CD4-positive, alpha-beta T cell treated with Interleukin-12 subunit alpha and Interleukin-12 subunit beta, for 1 hour (primary cell): ENCODE results near the gene VTN.

ENCODE experiments used
- DNase-seq: peaks from one replicate; pipeline ENCODE4 v3.0.0-alpha.2; 2020

The VTN gene

DNA sequence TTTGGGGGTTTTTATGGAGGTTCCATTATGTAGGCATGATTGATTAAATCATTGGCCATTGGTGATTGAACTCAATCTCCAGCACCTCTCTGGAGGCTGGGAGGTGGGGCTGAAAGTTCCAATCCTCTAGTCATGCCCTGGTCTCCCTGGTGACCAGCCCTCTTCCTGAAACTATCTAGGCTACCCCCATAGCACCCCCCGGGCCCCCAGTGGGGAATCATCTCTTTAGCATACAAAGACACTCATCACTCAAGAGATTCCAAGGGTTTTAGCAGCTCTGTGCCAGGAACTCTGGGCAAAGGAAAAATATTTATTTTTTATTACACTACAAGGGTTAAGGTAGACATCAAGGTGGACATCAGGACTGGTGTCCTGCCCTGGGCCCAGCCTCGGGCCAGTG lies 25.3 kb upstream of the VTN start:
- DNase-seq: no peak

DNA sequence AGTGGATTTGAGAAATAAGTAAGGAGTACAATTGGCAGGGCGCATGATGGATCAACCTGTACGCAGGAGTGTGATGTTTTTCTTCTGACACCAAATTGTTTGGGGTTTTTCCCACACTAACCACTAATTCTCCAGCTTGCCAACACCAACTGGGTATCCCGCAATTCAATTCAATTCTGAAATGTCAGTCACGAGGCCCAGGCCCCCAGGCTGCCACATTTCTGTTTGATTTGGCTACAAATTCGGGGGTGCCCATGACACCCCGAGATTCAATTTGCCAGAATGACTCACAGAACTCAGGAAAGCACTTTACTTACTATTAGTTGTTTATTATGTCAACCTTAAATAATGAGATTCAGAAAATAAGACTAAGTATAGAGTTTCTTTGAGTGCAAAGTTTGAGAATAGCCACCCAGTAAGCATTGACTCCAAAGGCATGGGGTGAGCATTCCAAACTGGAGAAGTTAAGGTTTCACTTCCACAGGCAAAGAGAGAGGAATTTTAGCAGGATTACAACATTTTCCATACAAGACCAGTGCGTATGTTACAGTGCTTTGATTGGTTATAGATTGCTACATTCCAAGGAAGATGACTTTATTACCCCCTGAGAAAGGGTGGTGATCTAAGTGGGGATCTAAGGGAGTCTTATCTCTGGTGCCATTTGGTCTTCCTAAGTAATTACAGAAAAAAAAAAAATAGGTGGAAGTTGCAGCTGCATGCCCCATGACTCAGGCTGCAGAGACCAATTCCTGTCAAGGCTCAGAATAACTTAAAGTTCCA lies 24.4 kb upstream of the VTN start:
- DNase-seq: no peak

DNA sequence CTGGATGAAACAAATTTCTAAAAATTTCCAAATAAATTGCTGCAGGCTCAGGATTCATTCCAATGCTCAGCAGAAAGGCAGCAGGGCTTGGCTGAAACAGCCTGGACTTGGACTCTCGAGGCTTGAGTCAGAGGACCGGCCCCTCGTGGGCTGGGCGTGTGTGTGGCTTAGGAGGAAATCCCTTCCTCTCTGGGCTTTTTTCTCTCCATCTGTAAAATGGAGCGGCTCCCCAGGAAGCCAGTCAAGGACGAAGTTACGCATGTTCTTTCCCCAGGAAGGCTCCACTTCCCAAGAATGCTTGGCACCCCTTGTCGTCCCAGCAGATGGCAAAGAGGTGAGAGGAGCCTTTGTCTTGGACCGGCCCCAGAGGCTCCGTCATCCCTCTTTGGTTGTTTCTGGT lies 22.4 kb upstream of the VTN start:
- no peak for DNase-seq

DNA sequence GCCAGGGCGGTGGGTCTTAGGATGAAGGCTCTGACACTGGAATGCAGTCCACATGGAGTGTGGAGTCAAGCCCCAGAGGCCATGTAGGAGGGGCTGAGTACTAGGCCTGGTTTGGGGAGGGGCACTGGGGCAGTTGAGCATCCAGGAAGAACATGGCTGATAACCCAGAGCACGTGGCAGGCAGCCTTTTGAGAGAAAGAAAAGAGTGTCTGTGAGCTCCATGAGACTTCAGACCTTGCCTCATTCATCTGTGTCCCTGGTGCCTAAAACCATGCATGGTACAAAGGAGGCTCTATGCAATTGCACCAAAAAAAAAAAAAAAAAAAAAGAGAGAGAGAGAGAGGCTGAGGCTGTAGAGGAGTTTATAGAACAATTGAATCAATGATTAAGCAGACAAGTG lies 21.3 kb upstream of the VTN start:
- DNase-seq: no peak

DNA sequence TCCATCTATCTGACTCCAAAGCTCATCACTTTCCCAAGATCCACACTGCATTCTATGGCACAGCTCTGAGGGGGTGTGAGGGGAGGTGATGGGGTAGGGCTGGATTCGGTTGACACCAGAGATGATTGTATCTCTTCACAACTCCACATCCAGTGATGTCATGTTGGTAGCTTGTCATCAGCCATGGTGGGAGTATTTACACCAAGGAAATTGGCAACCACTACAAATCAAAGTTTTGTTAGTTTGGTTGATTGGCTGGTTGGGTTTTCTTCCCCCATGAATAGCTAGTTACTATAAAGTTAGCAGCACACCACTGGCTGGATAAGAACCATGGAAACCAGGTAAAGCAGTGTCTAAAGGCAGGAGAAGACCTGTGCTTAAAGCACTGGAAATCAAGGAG lies 20.9 kb upstream of the VTN start:
- DNase-seq: no peak

DNA sequence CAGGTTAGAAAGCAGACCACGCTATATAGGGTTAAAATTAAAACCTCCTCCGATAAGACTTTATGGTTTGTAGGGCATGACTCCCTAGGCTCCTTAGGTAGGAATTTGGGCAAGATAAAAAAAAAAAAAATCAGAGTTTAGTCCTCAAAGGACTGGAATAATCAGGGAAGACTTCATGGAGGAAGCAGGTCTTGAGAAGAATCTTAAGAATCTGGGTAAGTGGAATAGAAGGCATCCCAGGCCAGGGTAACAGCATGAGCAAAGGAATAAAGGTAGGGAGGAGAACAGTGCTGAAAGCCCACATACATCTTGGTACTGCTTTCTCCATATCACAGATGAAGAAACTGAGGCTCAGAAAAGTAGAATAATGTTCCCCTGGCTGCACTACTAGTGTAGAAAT lies 20.5 kb upstream of the VTN start:
- no peak for DNase-seq

DNA sequence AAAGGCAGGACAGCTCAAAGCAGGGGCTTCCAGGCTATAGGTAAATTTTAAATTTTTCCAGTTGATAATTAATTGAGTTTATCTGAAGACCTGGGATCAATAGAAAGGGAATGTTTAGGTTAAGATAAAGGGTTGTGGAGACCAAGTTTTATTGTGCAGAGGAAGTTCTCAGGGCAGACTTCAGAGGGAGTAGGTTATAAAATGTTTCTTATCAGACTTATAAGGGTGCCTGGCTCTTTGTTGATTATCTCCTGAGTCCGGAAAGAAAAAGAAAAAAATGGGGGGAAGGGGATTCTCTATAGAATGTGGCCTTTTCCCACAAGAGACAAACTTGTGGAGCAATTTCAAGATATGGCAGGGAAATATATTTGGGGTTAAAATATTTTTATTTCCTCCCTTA lies 20.0 kb upstream of the VTN start:
- no peak for DNase-seq

DNA sequence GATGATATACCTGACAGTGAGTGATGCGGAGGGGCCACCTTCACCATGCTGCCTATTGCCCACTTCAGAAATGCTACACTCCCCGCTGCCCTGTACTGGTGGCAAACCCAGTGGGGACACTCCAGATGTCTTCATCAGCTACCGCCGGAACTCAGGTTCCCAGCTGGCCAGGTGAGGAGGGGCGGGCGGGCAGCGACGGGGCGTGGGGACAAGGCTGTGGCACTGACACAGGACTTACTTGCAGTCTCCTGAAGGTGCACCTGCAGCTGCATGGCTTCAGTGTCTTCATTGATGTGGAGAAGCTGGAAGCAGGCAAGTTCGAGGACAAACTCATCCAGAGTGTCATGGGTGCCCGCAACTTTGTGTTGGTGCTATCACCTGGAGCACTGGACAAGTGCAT lies 18.0 kb upstream of the VTN start:
- no peak for DNase-seq

DNA sequence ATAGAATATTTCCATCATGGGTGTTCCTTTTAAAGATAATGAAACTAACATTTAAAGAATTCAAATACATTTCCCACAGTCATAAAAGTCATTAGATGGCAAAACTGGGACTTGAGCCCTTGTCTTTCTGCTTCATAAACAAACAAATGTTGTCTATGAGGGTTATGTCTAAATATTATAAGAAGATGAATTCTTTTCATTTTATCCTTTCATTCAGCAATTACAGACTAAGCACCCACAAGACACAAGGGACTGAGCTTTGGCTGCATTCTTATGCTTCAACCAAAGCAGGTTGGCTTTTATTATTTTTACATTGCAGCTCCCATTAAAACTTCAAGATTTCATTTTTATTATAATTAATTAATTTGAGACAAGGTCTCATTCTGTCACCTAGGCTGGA lies 16.3 kb upstream of the VTN start:
- no peak for DNase-seq

DNA sequence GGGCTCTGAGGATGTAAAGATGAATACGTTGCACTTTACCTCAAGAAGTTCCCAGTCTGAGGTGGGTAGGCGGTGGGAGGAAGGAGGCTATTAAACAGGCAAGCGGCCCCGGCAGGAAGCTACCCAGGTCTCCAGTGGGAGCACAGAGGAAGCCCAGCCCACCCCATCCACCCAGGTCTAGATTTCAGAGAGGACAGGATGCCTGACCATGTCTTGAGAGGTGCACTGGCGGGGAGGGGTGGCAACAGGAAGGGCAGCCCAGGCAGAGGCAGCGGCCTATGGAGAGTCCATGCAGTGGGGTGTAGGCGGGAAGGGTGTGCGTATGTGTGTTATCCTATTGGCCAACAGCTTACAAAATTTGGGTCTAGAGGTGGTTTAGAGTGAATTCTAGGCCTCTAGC lies 15.3 kb upstream of the VTN start:
- peak; percentile 11 for DNase-seq

DNA sequence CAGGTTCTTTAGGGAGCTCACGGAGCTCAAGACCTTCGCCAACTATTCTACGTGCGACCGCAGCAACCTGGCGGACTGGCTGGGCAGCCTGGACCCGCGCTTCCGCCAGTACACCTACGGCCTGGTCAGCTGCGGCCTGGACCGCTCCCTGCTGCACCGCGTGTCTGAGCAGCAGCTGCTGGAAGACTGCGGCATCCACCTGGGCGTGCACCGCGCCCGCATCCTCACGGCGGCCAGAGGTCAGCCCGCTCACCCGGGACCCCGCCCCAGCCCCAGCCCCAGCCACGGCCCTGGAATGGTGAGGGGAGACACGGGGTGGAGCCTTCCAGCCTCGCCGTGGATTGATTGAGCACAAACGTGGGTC lies 14.9 kb upstream of the VTN start:
- DNase-seq: no peak

DNA sequence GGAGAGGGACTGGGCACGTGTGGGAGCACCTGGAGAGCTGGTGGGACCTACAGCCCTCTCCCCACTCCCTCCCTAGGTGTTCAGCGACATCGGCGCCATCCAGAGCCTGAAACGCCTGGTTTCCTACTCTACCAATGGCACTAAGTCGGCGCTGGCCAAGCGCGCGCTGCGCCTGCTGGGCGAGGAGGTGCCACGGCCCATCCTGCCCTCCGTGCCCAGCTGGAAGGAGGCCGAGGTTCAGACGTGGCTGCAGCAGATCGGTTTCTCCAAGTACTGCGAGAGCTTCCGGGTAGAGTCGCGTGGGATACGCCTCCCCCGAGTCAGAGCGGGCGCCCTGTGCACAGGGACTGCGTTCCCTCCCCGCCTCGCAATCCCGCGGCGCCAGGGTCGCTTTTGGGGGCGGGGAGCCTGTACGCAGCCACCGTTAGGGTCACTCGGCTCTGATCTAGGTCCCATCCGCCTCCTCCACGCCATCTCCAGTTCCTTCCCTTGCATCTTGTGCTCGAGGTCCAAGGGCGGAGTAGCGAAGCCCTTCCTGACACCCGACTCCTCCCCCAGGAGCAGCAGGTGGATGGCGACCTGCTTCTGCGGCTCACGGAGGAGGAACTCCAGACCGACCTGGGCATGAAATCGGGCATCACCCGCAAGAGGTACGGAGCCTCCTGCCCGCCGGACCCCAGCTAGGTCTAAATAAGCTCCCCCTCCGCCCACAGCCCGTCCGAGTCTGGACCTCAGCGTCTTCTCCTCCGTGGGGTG lies 14.4 kb upstream of the VTN start:
- peak; percentile 61 for DNase-seq

DNA sequence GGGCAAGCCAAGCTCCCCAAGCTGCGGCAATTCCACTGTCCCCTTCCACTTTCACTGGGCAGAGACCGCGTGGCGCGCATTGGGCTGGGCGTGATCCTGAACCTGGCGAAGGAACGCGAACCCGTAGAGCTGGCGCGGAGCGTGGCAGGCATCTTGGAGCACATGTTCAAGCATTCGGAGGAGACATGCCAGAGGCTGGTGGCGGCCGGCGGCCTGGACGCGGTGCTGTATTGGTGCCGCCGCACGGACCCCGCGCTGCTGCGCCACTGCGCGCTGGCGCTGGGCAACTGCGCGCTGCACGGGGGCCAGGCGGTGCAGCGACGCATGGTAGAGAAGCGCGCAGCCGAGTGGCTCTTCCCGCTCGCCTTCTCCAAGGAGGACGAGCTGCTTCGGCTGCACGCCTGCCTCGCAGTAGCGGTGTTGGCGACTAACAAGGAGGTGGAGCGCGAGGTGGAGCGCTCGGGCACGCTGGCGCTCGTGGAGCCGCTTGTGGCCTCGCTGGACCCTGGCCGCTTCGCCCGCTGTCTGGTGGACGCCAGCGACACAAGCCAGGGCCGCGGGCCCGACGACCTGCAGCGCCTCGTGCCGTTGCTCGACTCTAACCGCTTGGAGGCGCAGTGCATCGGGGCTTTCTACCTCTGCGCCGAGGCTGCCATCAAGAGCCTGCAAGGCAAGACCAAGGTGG lies 11.2 kb upstream of the VTN start:
- DNase-seq: no peak

DNA sequence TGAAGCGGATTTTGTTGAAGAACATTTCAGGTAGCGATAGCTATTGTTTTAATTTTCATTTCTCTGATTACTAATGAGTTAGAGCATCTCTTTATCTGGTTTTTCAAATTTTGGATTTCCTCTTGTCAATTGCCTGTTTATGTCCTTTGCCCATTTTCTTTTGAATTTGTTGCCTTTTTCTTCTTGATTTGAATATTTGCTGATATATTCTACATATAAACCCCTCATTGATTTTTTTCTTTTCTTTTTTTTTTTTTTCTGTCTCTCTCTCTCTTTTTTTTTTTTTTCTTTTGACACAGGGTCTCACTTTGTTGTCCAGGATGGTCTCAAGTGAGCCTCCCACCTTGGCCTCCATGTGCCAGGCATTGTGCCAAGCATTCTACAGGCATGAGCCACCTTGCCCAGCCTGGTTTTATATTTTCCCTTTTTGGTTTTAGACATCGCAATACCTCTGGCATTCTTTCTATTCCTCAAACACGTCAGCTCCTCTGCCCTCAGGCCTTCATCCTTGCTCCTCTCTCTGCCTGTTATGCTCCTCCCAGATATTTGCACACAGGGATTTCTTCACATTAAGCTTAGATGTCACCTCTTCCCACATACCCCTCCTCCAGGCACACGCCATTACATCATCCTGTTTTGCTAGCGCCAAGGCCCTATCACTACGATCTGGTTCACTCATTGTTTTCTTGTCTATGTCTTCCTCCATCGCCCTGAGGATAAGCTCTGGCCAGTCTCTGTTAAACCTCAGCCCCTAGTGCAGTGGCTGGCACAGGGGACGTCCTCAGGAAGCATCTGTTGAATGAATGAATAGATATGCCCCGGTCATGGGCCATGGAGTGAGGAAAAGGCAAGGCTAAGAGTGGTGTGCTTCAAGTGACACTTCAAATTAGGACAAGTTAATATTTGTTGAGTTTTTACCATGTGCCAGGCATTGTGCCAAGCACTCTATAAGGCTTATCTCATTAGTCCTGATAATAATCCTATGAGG lies 10.0 kb upstream of the VTN start:
- DNase-seq: no peak

DNA sequence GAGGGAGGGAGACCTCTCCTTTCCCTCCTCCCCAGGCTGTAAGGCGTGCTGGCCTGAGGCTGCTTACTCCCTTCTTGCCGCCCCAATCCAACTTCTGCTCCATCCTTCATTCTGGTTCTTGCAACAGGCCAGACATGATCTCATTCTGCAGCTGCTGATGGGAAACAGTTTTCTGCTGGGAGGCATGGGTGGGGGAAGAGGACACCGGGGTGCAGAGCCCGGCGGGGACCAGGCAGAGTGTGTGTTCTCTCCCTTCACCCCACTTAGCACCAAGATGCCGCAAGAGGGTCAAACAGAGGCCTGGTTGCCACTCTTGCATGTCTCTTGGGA lies 2.8 kb upstream of the VTN start:
- DNase-seq: no peak

DNA sequence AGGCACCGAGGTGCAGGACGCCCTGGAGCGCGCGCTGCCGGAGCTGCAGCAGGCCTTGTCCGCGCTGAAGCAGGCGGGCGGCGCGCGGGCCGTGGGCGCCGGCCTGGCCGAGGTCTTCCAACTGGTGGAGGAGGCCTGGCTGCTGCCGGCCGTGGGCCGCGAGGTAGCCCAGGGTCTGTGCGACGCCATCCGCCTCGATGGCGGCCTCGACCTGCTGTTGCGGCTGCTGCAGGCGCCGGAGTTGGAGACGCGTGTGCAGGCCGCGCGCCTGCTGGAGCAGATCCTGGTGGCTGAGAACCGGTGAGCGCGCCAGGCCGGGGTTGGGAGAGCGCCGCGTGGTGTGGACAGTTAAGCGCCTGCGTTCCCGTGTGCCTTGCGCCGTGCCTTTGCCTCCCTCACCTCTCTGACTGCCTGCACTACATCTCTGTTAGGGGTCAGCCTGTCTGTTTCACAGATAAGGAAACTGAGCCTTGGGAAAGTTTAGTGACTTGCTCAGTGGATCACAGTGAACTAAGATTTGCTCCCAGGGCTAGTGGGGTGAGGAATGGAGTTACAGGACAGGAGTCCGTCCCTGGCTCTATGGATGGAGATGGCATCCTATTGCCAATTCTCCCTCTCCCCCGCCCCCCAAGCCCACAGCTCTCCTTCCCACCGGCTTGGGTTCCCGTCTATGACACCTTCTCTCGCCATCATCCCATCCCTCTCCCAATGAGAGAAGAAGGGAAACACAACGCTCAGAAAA lies 2.3 kb upstream of the VTN start:
- peak; percentile 9 for DNase-seq

DNA sequence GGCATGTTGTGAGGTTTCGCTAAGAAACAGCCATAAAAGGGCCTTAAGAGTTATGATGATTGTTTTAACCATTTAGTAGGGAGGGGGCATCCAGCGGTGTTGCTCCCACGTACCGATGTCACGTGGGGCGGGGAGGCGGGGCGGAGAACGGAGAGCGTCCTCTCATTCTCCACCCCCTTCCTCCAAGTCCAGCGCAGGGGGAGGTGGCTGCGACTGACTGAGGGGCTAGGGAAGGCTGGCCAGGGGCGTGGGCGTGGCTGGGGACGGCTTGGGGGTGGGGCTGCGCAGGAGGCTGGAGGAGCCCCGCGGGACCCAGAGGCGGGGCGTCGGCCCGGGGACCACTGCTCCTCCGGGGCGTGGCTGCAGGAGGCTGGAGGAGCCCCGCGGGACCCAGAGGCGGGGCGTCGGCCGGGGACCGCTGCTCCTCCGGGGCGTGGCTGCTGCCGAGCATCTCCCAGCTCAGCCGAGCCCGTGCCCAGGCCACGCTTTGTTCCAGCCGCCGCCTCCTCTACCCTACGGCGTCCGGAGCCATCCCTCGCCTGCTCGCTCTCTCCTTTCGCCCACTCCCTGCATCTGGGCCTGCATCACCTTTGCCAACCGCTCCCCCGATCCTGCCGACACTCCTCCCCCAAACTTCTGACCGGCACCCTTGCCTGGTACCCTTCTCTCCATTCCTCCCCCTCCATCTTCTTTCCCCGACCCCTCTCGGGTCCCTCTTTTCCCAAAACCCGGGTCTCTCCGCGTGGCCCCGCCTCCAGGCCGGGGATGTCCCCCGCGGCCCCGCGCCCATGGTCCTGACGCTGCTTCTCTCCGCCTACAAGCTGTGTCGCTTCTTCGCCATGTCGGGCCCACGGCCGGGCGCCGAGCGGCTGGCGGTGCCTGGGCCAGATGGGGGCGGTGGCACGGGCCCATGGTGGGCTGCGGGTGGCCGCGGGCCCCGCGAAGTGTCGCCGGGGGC lies 1.4 kb upstream of the VTN start, which contains the start of gene SARM1:
TSS of gene SARM1 (plus strand) at position 450 of the 958 bp plus-strand sequence. CDS start at position 789, 339 bp downstream.
- DNase-seq: peak; percentile 91

DNA sequence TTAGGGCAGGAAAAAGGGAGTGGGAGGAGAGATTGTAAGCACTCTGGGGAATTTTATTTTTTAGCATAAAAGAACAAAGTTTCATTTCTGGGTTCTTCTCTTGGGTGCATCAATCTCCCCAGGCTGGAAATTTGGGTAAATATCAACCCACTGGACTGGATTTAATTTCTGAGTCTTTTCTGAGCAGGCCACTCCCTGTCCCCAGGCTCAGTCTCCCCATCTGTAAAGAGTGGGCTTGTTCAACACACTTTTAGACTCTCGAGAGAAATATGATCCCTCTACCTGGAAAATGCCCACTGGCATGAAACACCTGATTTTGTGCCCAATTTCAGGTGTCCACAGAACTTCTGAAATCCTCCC lies 617 bp upstream of the VTN start:
- DNase-seq: no peak

DNA sequence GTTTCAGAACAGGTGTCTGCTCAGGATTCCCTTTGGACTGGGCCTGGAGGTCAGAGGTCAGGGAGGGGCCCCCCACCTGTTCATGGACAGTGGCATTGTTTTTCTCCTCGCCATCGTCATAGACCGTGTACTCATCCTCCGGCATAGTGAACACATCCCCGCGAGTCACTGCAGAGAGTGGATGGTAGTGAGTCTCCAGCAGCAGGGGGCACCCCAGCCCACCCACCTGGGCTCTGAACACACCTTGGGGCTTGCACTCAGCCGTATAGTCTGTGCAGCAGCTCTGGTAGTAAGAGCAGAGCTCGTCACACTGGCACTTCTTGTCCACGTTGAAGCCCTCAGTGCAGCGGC lies 448 bp downstream of the VTN start:
- DNase-seq: no peak

DNA sequence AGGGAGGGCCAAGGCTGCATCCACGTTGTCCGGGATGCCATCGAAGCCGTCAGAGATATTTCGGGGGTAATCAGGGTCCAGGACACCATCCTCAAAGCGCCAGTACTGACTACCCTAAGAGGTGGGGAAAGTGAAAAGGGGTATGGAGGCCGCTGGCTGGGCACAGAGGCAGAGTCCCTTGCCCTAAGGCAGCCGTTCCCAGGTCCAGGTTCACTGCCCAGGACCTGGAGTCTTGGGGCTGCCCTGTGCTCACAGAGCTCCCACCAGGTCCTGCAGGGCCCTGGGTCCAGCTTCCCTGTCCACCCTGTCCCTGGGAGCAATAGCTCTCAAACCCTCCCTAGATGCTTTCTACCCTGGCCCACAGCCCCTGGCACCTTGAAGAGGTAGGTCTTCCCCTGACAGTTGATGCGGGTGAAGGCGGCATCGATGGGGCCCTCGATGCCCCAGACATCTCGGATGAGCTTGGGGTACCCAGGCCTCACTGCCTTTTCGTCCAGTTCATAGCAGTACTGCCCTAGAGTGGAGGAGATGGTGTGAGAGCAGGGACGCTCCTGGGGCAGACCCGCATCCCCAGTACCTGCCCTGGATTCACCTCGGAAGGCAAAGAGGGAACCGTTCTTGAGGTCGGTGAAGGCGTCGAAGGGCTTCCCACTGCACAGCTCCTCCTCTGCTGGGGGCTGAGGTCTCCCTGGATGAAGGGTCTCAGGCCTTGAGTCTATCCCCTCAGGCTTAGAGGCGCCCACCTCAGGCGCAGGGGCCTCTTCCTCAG lies 1.0 kb downstream of the VTN start:
- no peak for DNase-seq
